Neural progenitor cell (in vitro differentiated cells): ENCODE data around the gene CISD1.

Source experiments
- CTCF ChIP-seq: fragments of 200-600 bp; sonication (generic); IDR thresholded peaks from 2 replicates; pipeline ENCODE4 v1.5.1; 2017; ENCODE audit warnings: antibody characterized with exemption, mild to moderate bottlenecking
- EZH2phosphoT487 ChIP-seq: fragments of 200-600 bp; sonication (generic); IDR thresholded peaks from 2 replicates; pipeline ENCODE4 v1.6.1; 2017; ENCODE audit warnings: antibody characterized with exemption

- TF ChIP-seq CTCF = no peak
- TF ChIP-seq EZH2phosphoT487 = no peak
These were observed 10.0 kb downstream of the CISD1 start for GRCh38 chr10:58278962-58279307.
